Activated CD8-positive, alpha-beta T cell treated with anti-CD3 and anti-CD28 coated beads for 36 hours (primary cell): ENCODE results near the gene MCM3AP. TPM values are rescaled to one million over a fixed set of nuclear protein-coding genes. Genes with fewer than 3 reads are reported as not detected.
"Not testable (repeated sequence)": the region's sequence is repeated elsewhere in the genome, so short reads cannot be mapped to it uniquely, and the experiment has no call there.

Source experiments
- ATAC-seq: fragments of 200-7000 bp; cut with Tn5 transposase; one replicate; pipeline ENCODE4 v1.10.0; 2021; ENCODE audit warnings: mild to moderate bottlenecking, moderate library complexity
- CTCF ChIA-PET: fragments of 350-600 bp; sonication (Branson Sonifier 250); formaldehyde crosslinking; loops from one replicate; lab custom pipeline; 2021; ENCODE audit warnings: antibody characterized with exemption; lab: Charles Lee
- POLR2A ChIA-PET: fragments of 350-600 bp; sonication (Branson Sonifier 250); formaldehyde crosslinking; loops from one replicate; lab custom pipeline; 2021; ENCODE audit warnings: antibody characterized with exemption; lab: Charles Lee
- DNase-seq: peaks from one replicate; pipeline ENCODE4 v3.0.0-alpha.2; 2020
- H3K27ac Mint-ChIP-seq: one replicate; pipeline ENCODE4 v1.8.0; 2021; ENCODE audit warnings: mild to moderate bottlenecking, mixed read lengths
- H3K27me3 Mint-ChIP-seq: one replicate; pipeline ENCODE4 v1.8.0; 2021; ENCODE audit warnings: mixed read lengths
- H3K36me3 Mint-ChIP-seq: one replicate; pipeline ENCODE4 v1.8.0; 2021; ENCODE audit warnings: low read depth, mixed read lengths
- H3K4me1 Mint-ChIP-seq: one replicate; pipeline ENCODE4 v1.8.0; 2021; ENCODE audit warnings: low read depth, mixed read lengths
- H3K4me3 Mint-ChIP-seq: one replicate; pipeline ENCODE4 v1.8.0; 2021; ENCODE audit warnings: mild to moderate bottlenecking, moderate library complexity, mixed read lengths
- H3K9me3 Mint-ChIP-seq: one replicate; pipeline ENCODE4 v1.8.0; 2021; ENCODE audit warnings: mixed read lengths
- intact Hi-C: fragments of 100-400 bp; cut with micrococcal nuclease; formaldehyde crosslinking; loops from one replicate; pipeline ENCODE4 v1.10.0; 2022
- total RNA-seq, 2 experiments: library from RNA; stranded (reverse); gene quantifications; one replicate each; pipeline ENCODE4 v1.2.3, GENCODE V29; 2021
- TF ChIP-seq, protein P1 (sequence below): fragments of 200-600 bp; IDR thresholded peaks from one replicate; pipeline ENCODE4 v1.8.0; 2022; ENCODE audit warnings: antibody characterized with exemption, mild to moderate bottlenecking

MCM3AP gene
- total RNA-seq, 2 experiments from 2014 or later = 108 to 112 TPM

DNA sequence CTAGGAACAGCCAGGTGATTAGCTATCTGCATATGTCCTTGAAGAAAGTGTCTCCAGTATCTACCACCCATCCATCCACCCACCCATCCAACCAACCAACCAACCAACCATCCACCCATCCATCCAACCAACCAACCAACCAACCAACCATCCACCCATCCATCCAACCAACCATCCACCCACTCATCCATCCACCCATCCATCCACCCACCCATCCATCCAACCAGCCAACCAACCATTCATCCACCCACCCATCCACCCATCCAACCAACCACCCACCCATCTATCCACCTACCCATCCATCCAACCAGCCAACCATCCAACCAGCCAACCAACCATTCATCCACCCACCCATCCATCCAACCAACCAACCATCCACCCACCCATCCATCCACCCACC, 26.2 kb upstream of the MCM3AP start:
- no peak overlapping the region for H3K27ac Mint-ChIP-seq
- no peak overlapping the region for H3K4me3 Mint-ChIP-seq
- CTCF ChIA-PET = no interaction called here
- no peaks in the 10 kb centered on the region for H3K27me3 Mint-ChIP-seq
- intact Hi-C loops = no loop called here
- H3K9me3 Mint-ChIP-seq = no peaks in the 10 kb centered on the region
- POLR2A ChIA-PET = interaction anchor here (1.4 kb wide), 1 partner anchor 15 kb away, joined by 3 read pairs; no protein-coding TSS in a partner anchor
- no peaks in the 10 kb centered on the region for H3K4me1 Mint-ChIP-seq
- ATAC-seq (no peak), DNase-seq (no peak)
- TF ChIP-seq, protein P1, sequence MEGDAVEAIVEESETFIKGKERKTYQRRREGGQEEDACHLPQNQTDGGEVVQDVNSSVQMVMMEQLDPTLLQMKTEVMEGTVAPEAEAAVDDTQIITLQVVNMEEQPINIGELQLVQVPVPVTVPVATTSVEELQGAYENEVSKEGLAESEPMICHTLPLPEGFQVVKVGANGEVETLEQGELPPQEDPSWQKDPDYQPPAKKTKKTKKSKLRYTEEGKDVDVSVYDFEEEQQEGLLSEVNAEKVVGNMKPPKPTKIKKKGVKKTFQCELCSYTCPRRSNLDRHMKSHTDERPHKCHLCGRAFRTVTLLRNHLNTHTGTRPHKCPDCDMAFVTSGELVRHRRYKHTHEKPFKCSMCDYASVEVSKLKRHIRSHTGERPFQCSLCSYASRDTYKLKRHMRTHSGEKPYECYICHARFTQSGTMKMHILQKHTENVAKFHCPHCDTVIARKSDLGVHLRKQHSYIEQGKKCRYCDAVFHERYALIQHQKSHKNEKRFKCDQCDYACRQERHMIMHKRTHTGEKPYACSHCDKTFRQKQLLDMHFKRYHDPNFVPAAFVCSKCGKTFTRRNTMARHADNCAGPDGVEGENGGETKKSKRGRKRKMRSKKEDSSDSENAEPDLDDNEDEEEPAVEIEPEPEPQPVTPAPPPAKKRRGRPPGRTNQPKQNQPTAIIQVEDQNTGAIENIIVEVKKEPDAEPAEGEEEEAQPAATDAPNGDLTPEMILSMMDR = no peak
- peaks cover 23% of the 10 kb centered on the region for H3K36me3 Mint-ChIP-seq

DNA sequence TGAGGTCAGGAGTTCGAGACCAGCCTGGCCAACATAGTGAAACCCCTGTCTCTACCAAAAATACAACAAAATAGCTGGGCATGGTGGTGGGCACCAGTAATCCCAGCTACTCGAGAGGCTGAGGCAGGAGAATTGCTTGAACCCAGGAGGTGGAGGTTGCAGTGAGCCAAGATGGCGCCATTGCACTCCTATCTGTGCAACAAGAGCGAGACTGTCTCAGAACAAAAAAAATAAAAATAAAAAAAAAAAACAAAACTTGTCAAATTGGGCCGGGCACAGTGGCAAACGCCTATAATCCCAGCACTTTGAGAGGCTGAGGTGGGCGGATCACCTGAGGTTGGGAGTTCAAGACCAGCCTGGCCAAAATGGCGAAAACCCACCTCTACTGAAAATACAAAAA, 24.8 kb upstream of the MCM3AP start:
- H3K27me3 Mint-ChIP-seq, H3K9me3 Mint-ChIP-seq, intact Hi-C loops, H3K4me1 Mint-ChIP-seq, CTCF ChIA-PET, ATAC-seq, H3K4me3 Mint-ChIP-seq, DNase-seq, H3K27ac Mint-ChIP-seq: not testable (repeated sequence)
- POLR2A ChIA-PET = interaction anchor here (1.1 to 1.4 kb wide), 3 partner anchors 10 to 14 kb away, joined by 3 to 5 read pairs (median 3); no protein-coding TSS in a partner anchor
- H3K36me3 Mint-ChIP-seq = peaks cover 23% of the 10 kb centered on the region

DNA sequence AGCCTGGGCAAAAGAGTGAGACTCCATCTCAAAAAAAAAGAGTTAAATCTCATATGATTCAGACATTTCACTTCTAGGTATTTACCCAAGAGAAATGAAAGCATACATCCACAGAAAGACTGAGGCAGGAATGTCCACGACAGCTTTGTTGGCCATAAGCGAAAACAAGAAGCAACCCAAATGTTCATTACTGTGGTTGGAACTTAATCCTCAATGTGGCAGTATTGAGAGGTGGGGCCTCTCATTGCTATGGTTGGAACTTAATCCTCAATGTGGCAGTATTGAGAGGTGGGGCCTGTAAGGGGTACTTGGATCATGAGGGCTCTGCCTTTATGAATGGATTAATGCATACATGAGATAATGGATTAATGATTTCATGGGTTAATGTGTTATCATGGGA, 23.0 kb upstream of the MCM3AP start:
- CTCF ChIA-PET = no interaction called here
- H3K27me3 Mint-ChIP-seq = no peaks in the 10 kb centered on the region
- no peak overlapping the region for H3K27ac Mint-ChIP-seq
- no peak for ATAC-seq
- H3K9me3 Mint-ChIP-seq = no peaks in the 10 kb centered on the region
- peaks cover 28% of the 10 kb centered on the region for H3K36me3 Mint-ChIP-seq
- POLR2A ChIA-PET = interaction anchor here (1.7 kb wide), 1 partner anchor 15 kb away, joined by 4 read pairs; the partner anchor contains the start of gene C21orf58
- no peak overlapping the region for H3K4me3 Mint-ChIP-seq
- intact Hi-C loops = no loop called here
- H3K4me1 Mint-ChIP-seq = no peaks in the 10 kb centered on the region
- TF ChIP-seq, protein P1 = no peak
- no peak for DNase-seq

DNA sequence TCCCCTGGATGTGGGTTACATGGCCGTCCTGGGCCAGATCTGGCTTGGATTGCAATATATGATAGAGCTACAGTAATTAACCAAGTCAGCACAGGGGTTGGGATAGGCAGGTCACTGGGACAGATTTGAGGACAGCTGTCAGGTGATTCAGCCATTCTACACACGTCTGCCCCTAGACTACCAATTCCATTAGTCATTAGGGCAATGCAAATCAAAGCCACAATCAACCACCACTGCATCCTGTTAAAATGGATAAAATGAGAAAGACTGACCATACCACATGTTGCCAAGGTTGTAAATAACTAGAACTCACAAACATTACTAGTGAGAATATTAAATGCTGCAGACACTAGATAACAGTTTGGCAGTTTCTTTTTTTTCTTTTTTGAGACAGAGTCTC, 22.2 kb upstream of the MCM3AP start:
- Mint-ChIP-seq H3K27me3 (no peaks in the 10 kb centered on the region), H3K9me3 (no peaks in the 10 kb centered on the region), H3K27ac (no peak overlapping the region), H3K36me3 (peaks cover 29% of the 10 kb centered on the region), H3K4me1 (no peaks in the 10 kb centered on the region), H3K4me3 (no peak overlapping the region)
- TF ChIP-seq, protein P1 = no peak
- POLR2A ChIA-PET = interaction anchor here (1.7 kb wide), 1 partner anchor 16 kb away, joined by 4 read pairs; the partner anchor contains the start of gene C21orf58
- ATAC-seq (no peak), DNase-seq (no peak)
- CTCF ChIA-PET = no interaction called here
- intact Hi-C loops = no loop called here

DNA sequence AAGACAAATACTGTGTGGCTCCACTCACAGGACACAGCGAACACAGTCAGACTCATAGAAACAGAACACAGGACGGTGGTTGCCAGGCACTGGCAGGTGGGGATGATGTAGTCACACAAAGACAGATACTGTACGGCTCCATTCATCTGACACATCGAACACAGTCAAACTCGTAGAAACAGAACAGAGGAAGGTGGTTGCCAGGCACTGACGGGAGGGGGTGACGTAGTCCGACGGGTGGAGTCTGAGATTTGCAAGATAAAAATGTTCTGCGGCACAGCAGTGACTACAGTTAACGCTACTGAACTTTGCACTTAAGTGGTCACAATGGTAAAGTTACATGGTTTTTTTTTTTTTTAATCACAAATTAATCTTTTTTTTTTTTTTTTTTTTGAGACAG, 19.5 kb upstream of the MCM3AP start:
- H3K4me1 Mint-ChIP-seq = no peaks in the 10 kb centered on the region
- ChIA-PET POLR2A (no interaction called here), CTCF (no interaction called here)
- intact Hi-C loops = no loop called here
- TF ChIP-seq, protein P1 = no peak
- H3K36me3 Mint-ChIP-seq = peaks cover 29% of the 10 kb centered on the region
- ATAC-seq = no peak
- H3K4me3 Mint-ChIP-seq = no peak overlapping the region
- no peaks in the 10 kb centered on the region for H3K27me3 Mint-ChIP-seq
- DNase-seq = no peak
- no peaks in the 10 kb centered on the region for H3K9me3 Mint-ChIP-seq
- H3K27ac Mint-ChIP-seq = no peak overlapping the region
